ENCODE results near the gene KCNJ16. TPM values are rescaled to one million over a fixed set of nuclear protein-coding genes. Genes with fewer than 3 reads are reported as not detected.

KCNJ16 gene
- 0.23 TPM for total RNA-seq (ENCODE audit: unreplicated experiment)
- long read RNA-seq: 0 reads

GRCh38 chr17:70074956-70075355, at the start of gene KCNJ16:
Gene KCNJ16, plus strand, starts transcription at chr17:70075225. Its CDS starts 56,863 bp downstream, at chr17:70132088.
- H3K27me3 Mint-ChIP-seq (ENCODE audit: unreplicated experiment): peaks cover 1% of the 10 kb centered on the region
- no peak within 1 kb of the TSS for H3K27ac Mint-ChIP-seq (ENCODE audit: unreplicated experiment)
- no peak for DNase-seq (ENCODE audit: low spot score)
- peaks cover 9% of the 10 kb centered on the region for H3K4me1 Mint-ChIP-seq (ENCODE audit: unreplicated experiment)
- no peak within 1 kb of the TSS for H3K4me3 Mint-ChIP-seq (ENCODE audit: unreplicated experiment)
- H3K36me3 Mint-ChIP-seq (ENCODE audit: low read depth, unreplicated experiment): no peaks in the 10 kb centered on the region
- no peaks in the 10 kb centered on the region for H3K9me3 Mint-ChIP-seq (ENCODE audit: unreplicated experiment)
- TF ChIP-seq, protein P1, sequence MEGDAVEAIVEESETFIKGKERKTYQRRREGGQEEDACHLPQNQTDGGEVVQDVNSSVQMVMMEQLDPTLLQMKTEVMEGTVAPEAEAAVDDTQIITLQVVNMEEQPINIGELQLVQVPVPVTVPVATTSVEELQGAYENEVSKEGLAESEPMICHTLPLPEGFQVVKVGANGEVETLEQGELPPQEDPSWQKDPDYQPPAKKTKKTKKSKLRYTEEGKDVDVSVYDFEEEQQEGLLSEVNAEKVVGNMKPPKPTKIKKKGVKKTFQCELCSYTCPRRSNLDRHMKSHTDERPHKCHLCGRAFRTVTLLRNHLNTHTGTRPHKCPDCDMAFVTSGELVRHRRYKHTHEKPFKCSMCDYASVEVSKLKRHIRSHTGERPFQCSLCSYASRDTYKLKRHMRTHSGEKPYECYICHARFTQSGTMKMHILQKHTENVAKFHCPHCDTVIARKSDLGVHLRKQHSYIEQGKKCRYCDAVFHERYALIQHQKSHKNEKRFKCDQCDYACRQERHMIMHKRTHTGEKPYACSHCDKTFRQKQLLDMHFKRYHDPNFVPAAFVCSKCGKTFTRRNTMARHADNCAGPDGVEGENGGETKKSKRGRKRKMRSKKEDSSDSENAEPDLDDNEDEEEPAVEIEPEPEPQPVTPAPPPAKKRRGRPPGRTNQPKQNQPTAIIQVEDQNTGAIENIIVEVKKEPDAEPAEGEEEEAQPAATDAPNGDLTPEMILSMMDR (IDR thresholded peaks at IDR 0.05; ENCODE audit: unreplicated experiment): no peak

DNA sequence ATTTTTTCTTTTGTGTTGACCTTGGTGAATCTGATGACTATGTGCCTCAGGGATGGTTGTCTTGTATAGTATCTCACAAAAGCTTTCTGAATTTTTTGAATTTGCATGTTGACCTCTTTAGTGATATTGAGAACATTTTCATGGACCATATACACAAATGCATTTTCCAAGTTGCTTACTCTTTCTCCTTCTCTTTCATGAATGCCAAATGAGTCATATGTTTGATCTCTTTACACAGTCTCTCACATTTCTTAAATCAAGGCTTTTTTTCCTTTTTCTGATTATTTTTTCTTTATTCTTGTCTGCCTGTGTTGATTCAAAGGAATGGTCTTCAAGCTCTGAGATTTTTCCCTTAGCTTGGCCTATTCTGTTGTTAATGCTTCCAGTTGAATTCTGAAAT, 46.6 kb upstream of the KCNJ16 start:
- no peak overlapping the region for H3K4me3 Mint-ChIP-seq (ENCODE audit: unreplicated experiment)
- no peak for DNase-seq (ENCODE audit: low spot score)
- no peak overlapping the region for H3K27ac Mint-ChIP-seq (ENCODE audit: unreplicated experiment)
- H3K9me3 Mint-ChIP-seq (ENCODE audit: unreplicated experiment): no peaks in the 10 kb centered on the region
- H3K4me1 Mint-ChIP-seq (ENCODE audit: unreplicated experiment): no peaks in the 10 kb centered on the region
- TF ChIP-seq, protein P1 (IDR thresholded peaks at IDR 0.05; ENCODE audit: unreplicated experiment): no peak
- H3K36me3 Mint-ChIP-seq (ENCODE audit: low read depth, unreplicated experiment): no peaks in the 10 kb centered on the region
- H3K27me3 Mint-ChIP-seq (ENCODE audit: unreplicated experiment): no peaks in the 10 kb centered on the region

DNA sequence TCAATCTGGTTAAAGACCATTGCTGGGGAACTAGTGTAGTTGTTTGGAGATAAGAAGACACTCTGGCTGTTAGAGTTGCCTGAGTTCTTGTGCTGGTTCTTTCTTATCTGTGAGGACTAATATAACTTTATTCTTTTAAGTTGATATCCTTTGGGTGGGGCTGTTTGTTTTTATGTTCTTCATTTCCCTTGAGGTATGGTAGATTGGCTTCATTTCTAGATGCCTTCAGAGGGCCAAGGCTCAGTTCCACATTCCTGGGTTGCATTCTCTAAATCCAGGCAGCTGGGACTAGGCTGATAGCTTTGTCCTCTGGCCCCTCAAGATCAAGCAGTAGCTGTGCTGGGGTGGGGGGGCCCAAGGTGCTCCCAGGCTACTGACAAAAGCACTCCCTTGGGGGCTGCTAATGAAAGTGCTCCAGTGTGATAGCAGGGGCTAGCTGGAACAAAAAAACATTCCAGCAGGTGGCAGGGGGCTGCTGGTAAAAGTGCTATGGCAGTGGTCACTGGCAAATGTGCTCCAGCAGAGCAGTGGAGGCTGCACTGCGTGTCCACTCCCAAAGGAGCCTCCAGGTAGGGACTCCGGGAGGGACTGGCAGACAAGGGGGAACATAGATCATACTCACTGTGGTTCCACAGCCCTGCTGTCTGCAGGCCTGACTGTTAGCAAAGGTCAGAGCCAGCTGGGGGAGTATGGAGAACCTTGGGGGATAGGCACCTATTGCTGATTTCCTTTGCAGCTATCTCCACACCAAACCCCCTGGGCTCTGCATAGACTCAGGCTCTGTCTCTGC, 45.9 kb upstream of the KCNJ16 start:
- H3K36me3 Mint-ChIP-seq (ENCODE audit: low read depth, unreplicated experiment): no peaks in the 10 kb centered on the region
- no peaks in the 10 kb centered on the region for H3K9me3 Mint-ChIP-seq (ENCODE audit: unreplicated experiment)
- H3K4me1 Mint-ChIP-seq (ENCODE audit: unreplicated experiment): peaks cover 4% of the 10 kb centered on the region

DNA sequence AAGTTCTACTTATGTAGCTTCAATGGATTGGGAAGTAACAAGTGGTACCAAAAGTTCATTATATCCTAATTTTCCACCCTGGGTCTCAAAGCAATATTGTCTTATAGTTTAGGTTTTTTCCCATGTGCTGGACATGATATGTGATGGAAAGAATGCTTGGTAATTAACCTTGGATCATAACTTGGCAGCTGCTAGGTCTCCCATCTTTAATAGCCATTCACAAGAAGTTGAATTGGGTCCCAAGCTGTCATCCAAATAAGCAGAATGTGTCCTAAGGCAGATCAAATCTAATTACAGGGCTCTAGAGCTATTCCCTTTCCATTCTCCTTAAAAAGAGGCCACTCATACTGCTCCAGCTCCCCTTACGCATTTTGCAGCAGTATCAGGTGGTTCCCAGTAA, 44.7 kb upstream of the KCNJ16 start:
- TF ChIP-seq, protein P1 (IDR thresholded peaks at IDR 0.05; ENCODE audit: unreplicated experiment): no peak
- Mint-ChIP-seq H3K36me3 (ENCODE audit: low read depth, unreplicated experiment) (no peaks in the 10 kb centered on the region), H3K4me3 (ENCODE audit: unreplicated experiment) (no peak overlapping the region), H3K27ac (ENCODE audit: unreplicated experiment) (no peak overlapping the region), H3K4me1 (ENCODE audit: unreplicated experiment) (peaks cover 5% of the 10 kb centered on the region), H3K9me3 (ENCODE audit: unreplicated experiment) (no peaks in the 10 kb centered on the region), H3K27me3 (ENCODE audit: unreplicated experiment) (no peaks in the 10 kb centered on the region)
- no peak for DNase-seq (ENCODE audit: low spot score)

More for the DNA sequence above, 45.9 kb upstream of the KCNJ16 start:
- no peak for DNase-seq (ENCODE audit: low spot score)
- TF ChIP-seq, protein P1 (IDR thresholded peaks at IDR 0.05; ENCODE audit: unreplicated experiment): no peak
- Mint-ChIP-seq H3K27ac (ENCODE audit: unreplicated experiment) (no peak overlapping the region), H3K27me3 (ENCODE audit: unreplicated experiment) (no peaks in the 10 kb centered on the region), H3K4me3 (ENCODE audit: unreplicated experiment) (no peak overlapping the region)

GRCh38 chr17:70031341-70031740, 43.7 kb upstream of the KCNJ16 start:
- no peaks in the 10 kb centered on the region for H3K27me3 Mint-ChIP-seq (ENCODE audit: unreplicated experiment)
- no peak for DNase-seq (ENCODE audit: low spot score)
- no peaks in the 10 kb centered on the region for H3K36me3 Mint-ChIP-seq (ENCODE audit: low read depth, unreplicated experiment)
- H3K4me1 Mint-ChIP-seq (ENCODE audit: unreplicated experiment): peaks cover 5% of the 10 kb centered on the region
- no peaks in the 10 kb centered on the region for H3K9me3 Mint-ChIP-seq (ENCODE audit: unreplicated experiment)
- TF ChIP-seq, protein P1 (IDR thresholded peaks at IDR 0.05; ENCODE audit: unreplicated experiment): no peak
- no peak overlapping the region for H3K4me3 Mint-ChIP-seq (ENCODE audit: unreplicated experiment)
- no peak overlapping the region for H3K27ac Mint-ChIP-seq (ENCODE audit: unreplicated experiment)
